MG63 (cell line): ENCODE measurements around the gene BICD1. TPM values are rescaled to one million over a fixed set of nuclear protein-coding genes. Genes with fewer than 3 reads are reported as not detected.
"Not testable (repeated sequence)": the region's sequence is repeated elsewhere in the genome, so short reads cannot be mapped to it uniquely, and the experiment has no call there.

Experiments used
- DNase-seq: peaks from one replicate; pipeline ENCODE4 v3.0.0-alpha.2; 2020
- H3K27me3 ChIP-seq: fragments of 250-450 bp; sonication (Bioruptor Pico); 2 replicates; pipeline ENCODE4 v1.5.1; 2020; ENCODE audit warnings: mild to moderate bottlenecking, moderate library complexity
- H3K36me3 ChIP-seq: fragments of 250-450 bp; sonication (Bioruptor Pico); 2 replicates; pipeline ENCODE4 v1.5.1; 2020; ENCODE audit warnings: mild to moderate bottlenecking, moderate library complexity
- H3K4me3 ChIP-seq: fragments of 250-450 bp; sonication (Bioruptor Pico); 2 replicates; pipeline ENCODE4 v1.5.1; 2020; ENCODE audit warnings: mild to moderate bottlenecking, moderate library complexity
- H3K9me3 ChIP-seq: fragments of 250-450 bp; sonication (Bioruptor Pico); 2 replicates; pipeline ENCODE4 v1.5.1; 2020; ENCODE audit warnings: mild to moderate bottlenecking, moderate library complexity
- total RNA-seq: library from RNA; depleted of rRNA; stranded (reverse); fragments of >200 nt; shearing (Covaris generic); gene quantifications from 2 replicates; pipeline ENCODE4 v1.2.3, GENCODE V29; 2014; ENCODE audit warnings: low replicate concordance

The BICD1 gene
- total RNA-seq, 1 experiment from 2014 or later: 8.6 TPM

DNA sequence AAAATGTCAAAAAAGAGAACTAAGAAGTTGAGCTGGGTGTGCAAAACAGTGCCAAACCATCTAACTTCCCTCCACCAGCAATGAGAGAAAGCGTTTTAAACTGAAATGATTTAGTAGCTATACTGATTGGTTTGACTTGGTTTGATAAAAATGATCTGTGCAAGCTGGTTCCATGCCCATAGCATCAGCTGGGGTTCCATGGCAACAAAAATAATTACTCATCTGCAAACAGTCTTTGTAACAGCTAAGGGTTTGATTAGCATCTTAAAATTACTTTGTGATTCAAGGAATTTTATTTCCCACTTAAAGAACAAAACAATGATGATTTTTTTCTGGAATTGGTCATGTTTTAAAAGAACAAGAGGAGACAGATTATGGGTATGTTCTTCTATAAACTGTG, 15.0 kb upstream of the BICD1 start:
- DNase-seq: no peak
- no peaks in the 10 kb centered on the region for H3K36me3 ChIP-seq
- no peaks in the 10 kb centered on the region for H3K27me3 ChIP-seq
- no peak overlapping the region for H3K4me3 ChIP-seq
- no peaks in the 10 kb centered on the region for H3K9me3 ChIP-seq

DNA sequence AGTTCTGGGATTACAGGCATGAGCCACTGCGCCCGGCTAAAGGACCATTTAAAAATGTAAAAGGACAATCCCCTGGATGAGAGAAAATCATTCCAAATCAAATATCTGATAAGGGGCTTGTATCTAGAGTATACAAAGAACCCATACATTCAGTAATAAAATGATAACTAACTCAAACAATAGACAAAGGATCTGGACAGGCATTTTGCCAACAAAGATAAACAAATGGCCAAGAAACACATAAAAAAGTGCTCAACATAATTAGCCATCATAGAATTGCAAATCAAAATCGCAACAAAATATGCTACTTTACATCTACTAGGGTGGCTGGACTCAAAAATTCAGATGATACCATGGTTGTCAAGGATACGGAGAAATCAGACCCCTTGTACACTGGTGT, 8.5 kb upstream of the BICD1 start:
- H3K36me3 ChIP-seq: no peaks in the 10 kb centered on the region
- no peak overlapping the region for H3K4me3 ChIP-seq
- no peak for DNase-seq
- H3K9me3 ChIP-seq: no peaks in the 10 kb centered on the region
- no peaks in the 10 kb centered on the region; the same call in 1 of the 2 replicates for H3K27me3 ChIP-seq

DNA sequence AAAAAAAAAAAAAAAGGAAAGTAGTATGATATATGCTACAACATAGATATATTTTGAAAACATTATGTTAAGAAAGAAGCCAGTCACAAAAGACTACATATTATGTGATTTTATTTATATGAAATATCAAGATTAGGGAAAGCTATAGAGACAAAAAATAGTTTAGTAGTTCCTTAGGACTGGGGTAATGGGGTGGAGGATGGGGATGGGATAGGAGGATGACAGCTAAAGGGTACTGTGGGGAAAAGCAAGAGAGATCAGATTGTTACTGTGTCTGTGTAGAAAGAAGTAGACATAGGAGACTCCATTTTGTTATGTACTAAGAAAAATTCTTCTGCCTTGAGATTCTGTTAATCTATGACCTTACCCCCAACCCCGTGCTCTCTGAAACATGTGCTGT, 7.4 kb upstream of the BICD1 start:
- not testable (repeated sequence) for H3K27me3 ChIP-seq, H3K36me3 ChIP-seq, DNase-seq, H3K4me3 ChIP-seq, H3K9me3 ChIP-seq

DNA sequence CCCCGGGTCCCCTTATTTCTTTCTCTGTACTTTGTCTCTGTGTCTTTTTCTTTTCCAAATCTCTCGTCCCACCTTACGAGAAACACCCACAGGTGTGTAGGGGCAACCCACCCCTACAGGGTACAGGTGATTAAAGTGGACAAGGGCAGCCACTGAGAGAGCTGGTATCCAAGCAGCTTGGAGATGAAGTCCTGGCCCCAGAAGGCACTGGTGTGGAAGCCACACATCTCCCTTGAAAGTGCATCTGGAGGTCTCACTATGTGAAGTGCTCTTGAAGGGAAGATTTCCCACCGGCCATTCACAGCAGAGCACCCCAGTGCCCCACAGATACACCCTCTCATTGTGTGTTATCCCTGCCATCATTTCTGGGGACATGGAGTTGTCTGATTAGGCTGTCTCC, 6.3 kb upstream of the BICD1 start:
- no peaks in the 10 kb centered on the region for H3K9me3 ChIP-seq
- H3K36me3 ChIP-seq: no peaks in the 10 kb centered on the region
- H3K27me3 ChIP-seq: no peaks in the 10 kb centered on the region; the same call in 1 of the 2 replicates
- no peak overlapping the region for H3K4me3 ChIP-seq
- no peak for DNase-seq

DNA sequence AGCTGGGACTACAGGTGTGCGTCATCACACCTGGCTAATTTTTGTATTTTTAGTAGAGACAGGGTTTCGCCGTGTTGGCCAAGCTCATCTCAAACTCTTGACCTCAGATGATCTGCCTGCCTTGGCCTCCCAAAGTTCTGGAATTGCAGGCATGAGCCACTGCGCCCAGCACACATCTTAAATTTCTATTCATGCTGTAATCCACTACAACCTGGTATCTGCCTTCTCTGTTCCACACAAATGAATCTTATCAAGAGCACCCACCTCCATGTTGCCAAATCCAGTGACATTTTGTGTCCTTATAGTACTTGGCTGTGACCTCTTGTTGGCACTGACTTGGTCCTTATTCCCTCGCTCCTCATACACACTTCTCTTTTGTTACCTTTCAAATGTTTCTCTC, 5.8 kb upstream of the BICD1 start:
- Histone ChIP-seq H3K4me3 (no peak overlapping the region), H3K27me3 (no peaks in the 10 kb centered on the region; the same call in 1 of the 2 replicates), H3K9me3 (no peaks in the 10 kb centered on the region), H3K36me3 (no peaks in the 10 kb centered on the region)
- no peak for DNase-seq

DNA sequence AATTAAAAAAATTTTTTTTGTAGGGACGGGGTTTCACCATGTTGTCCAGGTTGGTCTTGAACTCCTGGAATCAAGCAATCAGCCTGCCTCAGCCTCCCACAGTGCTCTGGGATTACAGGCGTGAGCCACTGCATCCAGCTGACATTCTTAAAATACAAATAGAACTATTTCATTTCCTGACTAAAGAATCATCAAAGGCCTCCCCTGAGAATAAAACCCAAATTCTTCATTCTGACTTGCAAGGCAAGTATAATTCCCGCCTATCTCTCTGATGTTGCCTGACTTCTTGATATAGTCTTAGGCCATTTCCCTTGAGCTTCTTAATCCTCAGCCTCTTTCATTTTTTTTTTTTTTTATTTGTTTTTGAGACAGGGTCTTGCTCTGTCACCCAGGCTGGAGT, 4.4 kb upstream of the BICD1 start:
- DNase-seq: no peak
- no peaks in the 10 kb centered on the region for H3K36me3 ChIP-seq
- H3K27me3 ChIP-seq: no peaks in the 10 kb centered on the region; the same call in 1 of the 2 replicates
- no peaks in the 10 kb centered on the region for H3K9me3 ChIP-seq
- H3K4me3 ChIP-seq: no peak overlapping the region

DNA sequence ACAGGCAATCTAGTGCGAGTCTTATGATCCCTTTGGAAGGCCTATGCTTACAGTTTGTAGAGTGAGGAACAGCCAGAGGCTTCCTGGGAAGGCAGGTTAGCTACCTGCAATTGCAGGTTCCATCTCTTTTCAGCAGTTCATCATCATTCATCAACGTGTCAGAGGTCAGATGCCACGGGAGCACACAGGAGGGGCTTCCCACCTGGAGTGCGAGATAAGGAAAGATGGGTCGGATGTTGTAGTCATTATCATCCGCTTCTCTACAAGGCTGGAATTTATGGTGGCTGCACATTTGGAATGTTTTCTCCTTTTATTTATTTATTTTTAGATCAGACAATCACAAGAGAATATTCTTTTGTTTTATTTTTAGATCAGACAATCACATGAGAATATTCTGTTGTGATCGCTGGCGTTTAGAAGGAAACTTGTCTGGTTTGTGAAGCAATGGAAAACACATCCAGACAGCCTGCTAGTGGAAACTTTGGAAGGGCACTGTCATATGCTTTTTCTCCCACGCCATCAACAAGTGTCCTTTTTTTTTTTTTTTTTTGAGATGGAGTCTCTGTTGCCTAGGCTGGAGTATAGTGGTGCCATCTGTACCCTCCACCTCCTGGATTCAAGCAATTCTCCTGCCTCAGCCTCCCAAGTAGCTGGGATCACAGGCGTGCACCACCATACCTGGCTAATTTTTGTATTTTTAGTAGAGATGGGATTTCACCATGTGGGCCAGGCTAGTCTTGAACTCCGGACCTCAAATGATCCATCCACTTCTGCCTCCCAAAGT, 1.9 kb upstream of the BICD1 start:
- Histone ChIP-seq H3K36me3 (peaks cover under 1% of the 10 kb centered on the region), H3K4me3 (no peak overlapping the region), H3K27me3 (no peaks in the 10 kb centered on the region), H3K9me3 (no peaks in the 10 kb centered on the region)
- no peak for DNase-seq

DNA sequence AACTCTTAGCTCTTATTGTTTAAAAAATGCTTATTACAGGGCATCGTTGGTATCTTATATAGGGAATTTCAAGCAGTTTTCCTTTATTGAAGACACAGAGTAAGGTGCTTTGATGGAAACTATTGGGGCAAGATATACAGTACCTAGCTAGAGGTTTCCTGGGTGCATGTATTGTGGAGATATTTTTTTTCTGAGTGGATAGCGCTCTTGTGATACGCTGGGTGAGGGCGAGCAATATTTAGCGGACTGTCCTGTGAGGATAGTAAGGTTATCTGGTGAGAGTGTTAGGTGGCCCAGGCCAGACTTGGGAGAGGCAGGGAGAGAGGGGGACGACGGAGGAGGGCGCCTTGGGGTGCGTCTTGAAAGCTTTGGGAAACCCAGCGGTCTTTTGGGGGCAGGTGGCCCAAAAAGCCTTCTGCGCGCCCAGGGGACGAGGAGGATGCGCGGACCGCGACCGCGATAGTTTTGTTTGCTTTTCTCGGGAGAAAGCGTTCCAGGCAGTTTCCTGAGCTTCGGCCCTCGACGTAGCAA, 596 bp upstream of the BICD1 start:
- Histone ChIP-seq H3K9me3 (no peaks in the 10 kb centered on the region), H3K4me3 (peak overlapping the region; percentile 75), H3K27me3 (no peaks in the 10 kb centered on the region), H3K36me3 (peaks cover 10% of the 10 kb centered on the region)
- no peak for DNase-seq

DNA sequence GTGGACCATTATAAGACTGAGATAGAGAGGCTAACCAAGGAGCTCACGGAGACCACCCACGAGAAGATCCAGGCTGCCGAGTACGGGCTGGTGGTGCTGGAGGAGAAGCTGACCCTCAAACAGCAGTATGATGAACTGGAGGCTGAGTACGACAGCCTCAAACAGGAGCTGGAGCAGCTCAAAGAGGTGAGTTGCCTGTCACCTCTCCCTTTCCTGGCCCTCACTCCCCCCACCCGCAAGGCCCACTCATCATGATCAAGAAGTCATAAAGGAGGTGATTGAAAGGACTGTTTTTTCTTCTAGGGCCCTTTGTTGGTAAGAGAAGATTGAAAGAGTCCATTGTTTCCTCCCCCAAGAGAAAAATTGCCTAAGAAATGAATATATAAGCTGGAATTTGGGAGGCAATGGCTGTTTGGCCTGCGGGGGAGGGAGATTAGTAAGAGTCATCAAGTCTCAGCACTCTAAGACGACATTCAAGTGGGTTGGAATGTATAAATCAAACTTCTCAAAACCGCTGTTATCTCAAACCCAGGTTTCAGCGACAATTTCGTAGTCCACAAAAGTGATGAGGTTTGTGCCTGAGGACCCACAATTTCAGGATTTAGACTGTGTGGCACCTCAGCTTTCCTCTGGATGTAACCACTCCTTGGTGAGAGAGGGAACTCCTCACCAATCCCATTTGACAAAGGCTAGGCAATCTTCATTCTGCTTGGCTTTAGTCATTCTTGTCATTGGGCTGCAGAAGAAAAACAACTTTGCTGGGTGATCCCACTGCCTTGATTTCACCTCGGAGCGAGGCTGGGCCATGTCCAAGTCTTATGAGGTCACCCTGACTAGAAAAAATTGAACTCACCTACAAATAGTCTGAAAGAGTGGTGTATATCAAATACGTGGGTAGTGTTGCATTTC, 966 bp downstream of the BICD1 start:
- Histone ChIP-seq H3K4me3 (peak overlapping the region; percentile 75), H3K9me3 (no peaks in the 10 kb centered on the region), H3K36me3 (peaks cover 22% of the 10 kb centered on the region), H3K27me3 (no peaks in the 10 kb centered on the region)
- DNase-seq: peak; percentile 57

DNA sequence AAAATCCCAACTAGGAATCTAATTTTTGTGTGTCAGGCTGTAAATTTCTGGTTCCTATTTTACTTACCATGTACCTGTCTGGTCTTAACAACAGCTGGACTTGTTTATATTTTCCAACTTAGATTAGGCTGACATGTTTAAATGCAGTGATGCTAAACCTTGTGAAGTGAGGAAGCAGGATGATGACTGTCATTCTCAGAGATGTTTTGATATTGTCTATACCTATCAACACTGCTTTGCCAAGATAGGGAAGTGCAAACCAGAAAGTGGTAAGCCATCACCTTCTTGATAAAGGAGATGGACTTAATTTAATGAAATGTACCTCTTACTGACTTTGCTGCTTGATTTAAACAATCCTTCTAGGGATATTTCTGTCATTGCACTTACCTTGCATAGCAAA, 2.1 kb downstream of the BICD1 start:
- peak overlapping the region; percentile 75 for H3K4me3 ChIP-seq
- H3K9me3 ChIP-seq: no peaks in the 10 kb centered on the region
- no peaks in the 10 kb centered on the region for H3K27me3 ChIP-seq
- no peak for DNase-seq
- peaks cover 29% of the 10 kb centered on the region for H3K36me3 ChIP-seq

DNA sequence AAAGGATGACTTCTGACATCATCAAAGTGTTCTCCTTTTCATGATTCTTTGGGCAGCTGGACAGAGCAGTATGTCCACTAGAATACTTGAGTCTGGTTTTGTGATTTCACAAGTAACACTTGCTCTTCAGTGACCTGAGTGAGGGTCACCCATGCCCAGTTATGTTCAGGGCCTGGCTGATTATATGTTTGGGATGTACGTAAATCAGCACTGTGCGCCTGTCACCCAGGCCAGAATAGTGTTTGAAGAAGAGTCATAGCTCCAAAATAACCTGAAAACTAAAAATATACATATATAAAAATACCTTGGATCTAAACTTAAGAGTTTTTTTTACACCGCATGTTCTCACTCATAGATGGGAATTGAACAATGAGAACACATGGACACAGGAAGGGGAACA, 3.8 kb downstream of the BICD1 start:
- H3K9me3 ChIP-seq: no peaks in the 10 kb centered on the region
- H3K4me3 ChIP-seq: no peak overlapping the region
- peaks cover 29% of the 10 kb centered on the region for H3K36me3 ChIP-seq
- DNase-seq: no peak
- H3K27me3 ChIP-seq: no peaks in the 10 kb centered on the region

DNA sequence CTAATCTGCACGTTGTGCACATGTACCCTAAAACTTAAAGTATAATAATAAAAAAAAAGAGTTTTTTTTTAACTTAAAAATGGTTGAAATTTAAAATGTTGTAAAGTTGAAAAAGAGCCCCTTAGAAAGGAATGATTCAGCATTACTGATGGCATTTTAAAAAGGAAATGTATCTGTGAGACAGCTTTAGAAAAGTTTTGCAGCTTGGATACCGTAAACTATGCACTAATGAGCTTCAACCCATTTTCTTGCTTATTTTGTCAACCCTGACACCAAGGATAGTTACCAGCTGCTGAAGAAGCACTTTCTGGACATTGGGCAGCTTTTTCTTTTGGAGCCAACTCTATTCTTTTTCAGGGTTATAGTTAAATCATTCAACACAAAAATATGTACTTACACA, 4.3 kb downstream of the BICD1 start:
- no peak for DNase-seq
- Histone ChIP-seq H3K9me3 (no peaks in the 10 kb centered on the region), H3K27me3 (no peaks in the 10 kb centered on the region), H3K4me3 (no peak overlapping the region), H3K36me3 (peaks cover 29% of the 10 kb centered on the region)

DNA sequence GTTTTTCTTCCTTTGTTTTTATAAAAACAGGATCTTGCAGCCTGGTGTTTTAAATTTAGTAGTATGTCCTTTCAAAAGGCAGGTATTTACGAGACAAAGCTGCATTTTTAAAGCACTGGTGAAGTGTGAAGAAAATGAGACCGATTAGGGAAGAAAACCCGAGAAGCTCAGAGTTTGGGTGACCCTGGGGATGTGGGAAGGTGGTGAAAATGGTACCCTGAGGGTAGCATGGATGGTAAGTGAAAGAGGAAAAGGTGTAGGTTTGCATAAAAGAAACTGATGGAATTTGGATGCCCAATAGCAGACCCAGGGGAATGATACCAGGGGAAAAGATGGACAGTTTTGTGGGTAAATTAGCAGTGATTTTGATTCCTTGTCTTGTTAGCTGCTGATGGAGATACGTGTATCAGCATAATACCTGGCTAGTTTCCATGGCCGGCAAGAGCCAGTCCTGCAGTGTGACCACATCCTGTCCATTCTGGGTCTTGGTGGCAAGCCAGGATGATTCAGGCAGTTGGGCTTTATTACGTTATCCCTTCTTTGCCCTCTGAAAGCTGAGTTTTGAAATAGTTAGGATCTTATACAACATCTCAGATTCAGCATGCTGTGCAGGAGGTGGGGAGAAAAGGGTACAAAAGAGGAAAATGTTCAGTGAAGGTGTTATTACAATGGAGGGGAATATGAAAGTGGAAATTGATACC, 8.9 kb downstream of the BICD1 start:
- Histone ChIP-seq H3K36me3 (peaks cover 34% of the 10 kb centered on the region), H3K27me3 (no peaks in the 10 kb centered on the region), H3K9me3 (no peaks in the 10 kb centered on the region), H3K4me3 (no peak overlapping the region)
- DNase-seq: peak; percentile 99

DNA sequence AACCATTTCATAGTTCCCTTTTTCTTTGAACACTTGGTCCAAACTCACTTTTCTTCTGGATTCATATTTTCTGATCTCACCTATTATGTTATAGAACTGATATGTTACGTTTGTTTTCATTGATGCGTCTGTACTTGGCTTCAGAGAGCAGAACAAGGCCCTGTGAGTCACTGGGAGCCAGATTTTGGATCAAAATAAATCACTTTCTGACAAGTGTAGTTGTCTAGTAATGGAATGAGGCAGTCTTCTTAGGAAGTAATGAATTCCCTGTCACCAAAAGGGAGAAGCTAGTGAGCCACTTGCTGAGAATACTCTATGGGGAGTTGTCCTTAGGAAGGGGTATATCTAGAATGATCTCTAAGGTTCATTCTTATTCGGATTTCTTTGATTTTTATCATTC, 10.2 kb downstream of the BICD1 start:
- Histone ChIP-seq H3K27me3 (no peaks in the 10 kb centered on the region), H3K4me3 (no peak overlapping the region), H3K36me3 (peaks cover 26% of the 10 kb centered on the region), H3K9me3 (no peaks in the 10 kb centered on the region)
- DNase-seq: peak; percentile 31

DNA sequence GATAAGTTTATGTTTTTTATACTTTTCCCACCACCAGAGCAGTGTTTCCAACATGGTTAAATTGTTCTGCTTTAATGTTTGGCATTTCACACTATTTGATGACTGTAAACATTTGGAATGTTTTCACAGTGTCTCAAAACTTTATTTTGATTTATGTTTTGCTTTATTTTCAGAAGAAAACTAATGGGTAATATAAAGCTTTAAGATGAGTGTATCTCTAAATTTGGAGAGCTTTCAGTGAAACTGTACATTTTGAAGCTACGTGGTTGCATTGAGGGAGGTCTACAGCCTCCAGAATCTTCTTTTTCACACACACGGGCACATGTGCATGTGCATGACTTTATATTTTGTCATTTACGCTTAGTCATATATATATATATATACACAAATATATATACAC, 10.7 kb downstream of the BICD1 start:
- DNase-seq: no peak
- Histone ChIP-seq H3K36me3 (peaks cover 23% of the 10 kb centered on the region), H3K27me3 (no peaks in the 10 kb centered on the region), H3K4me3 (no peak overlapping the region), H3K9me3 (no peaks in the 10 kb centered on the region)

DNA sequence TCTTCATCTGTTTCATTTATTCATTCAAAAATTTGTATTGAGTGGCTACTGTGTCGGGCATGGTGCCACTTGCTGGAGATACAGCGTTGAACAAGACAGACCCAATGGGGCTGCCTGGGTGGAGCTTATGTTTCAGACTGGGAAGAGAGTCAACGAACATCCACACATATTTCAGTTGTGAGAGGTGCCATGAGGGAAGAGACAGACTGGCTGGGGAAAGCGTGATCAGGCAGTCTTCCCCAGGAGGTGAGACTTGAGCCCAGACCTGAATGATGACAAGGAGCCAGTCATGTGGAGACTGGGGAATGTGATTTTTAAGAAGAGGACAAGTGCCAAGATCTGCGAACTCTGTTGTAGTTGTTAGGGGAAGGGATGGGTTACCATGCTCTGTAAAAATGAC, 12.2 kb downstream of the BICD1 start:
- Histone ChIP-seq H3K9me3 (no peaks in the 10 kb centered on the region), H3K36me3 (peaks cover 12% of the 10 kb centered on the region), H3K4me3 (no peak overlapping the region), H3K27me3 (no peaks in the 10 kb centered on the region)
- DNase-seq: no peak

DNA sequence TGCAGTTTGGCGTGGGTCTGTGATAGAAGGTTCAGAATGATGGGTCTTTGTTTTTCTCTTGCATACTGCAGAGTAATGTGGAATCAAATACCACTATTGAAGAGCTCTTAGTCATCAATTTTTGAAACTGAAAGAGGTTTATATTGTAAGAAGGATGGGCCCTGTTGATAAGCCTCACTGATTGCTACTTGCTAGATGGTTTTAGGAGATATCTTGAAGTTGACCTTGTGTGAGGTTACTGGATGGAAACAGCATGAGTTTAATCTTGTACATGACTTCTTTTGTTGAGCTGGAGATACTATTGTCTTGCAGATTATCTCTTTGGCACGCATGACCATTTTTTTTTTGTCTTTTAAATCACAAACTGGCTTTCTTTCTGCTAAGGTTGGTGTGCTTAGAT, 13.8 kb downstream of the BICD1 start:
- no peak for DNase-seq
- Histone ChIP-seq H3K4me3 (no peak overlapping the region), H3K9me3 (no peaks in the 10 kb centered on the region), H3K36me3 (peaks cover 12% of the 10 kb centered on the region), H3K27me3 (no peaks in the 10 kb centered on the region)
